Panc1 (cell line): Measurements from ENCODE around the gene RAPGEF3. TPM values are rescaled to one million over a fixed set of nuclear protein-coding genes. Genes with fewer than 3 reads are reported as not detected.

ENCODE experiments used
- ATAC-seq: fragments of 200-7000 bp; cut with Tn5 transposase; 2 replicates; pipeline ENCODE4 v1.9.1; 2020; ENCODE audit warnings: mild to moderate bottlenecking, moderate library complexity
- BruUV-seq: library from RNA; stranded (reverse); fragments of 400-500 nt; replicated peaks from 2 replicates; lab custom pipeline; 2021; lab: Mats Ljungman, UMichigan
- CTCF ChIA-PET: fragments of 300-600 bp; sonication (Branson Sonifier 250); formaldehyde crosslinking; loops from one replicate; lab custom pipeline; 2022; ENCODE audit warnings: antibody characterized with exemption; lab: Charles Lee
- POLR2A ChIA-PET: fragments of 300-600 bp; sonication (Branson Sonifier 250); formaldehyde crosslinking; loops from one replicate; lab custom pipeline; 2022; ENCODE audit warnings: antibody characterized with exemption; lab: Charles Lee
- DNase-seq: peaks from one replicate; pipeline ENCODE4 v3.0.0-alpha.2; 2010; ENCODE audit warnings: low read depth, low spot score
- H3K27ac ChIP-seq: 2 replicates; pipeline ENCODE4 v1.5.1; 2011; ENCODE audit warnings: mild to moderate bottlenecking, low read length, inconsistent platforms
- H3K27me3 ChIP-seq: fragments of 200-500 bp; sonication (Bioruptor generic); 2 replicates; pipeline ENCODE4 v1.6.0; 2014; ENCODE audit warnings: low read length, inconsistent platforms; ENCODE audit not compliant: control insufficient read depth, insufficient read depth
- H3K36me3 ChIP-seq: fragments of 200-500 bp; sonication (Bioruptor generic); 2 replicates; pipeline ENCODE4 v1.5.1; 2014; ENCODE audit warnings: inconsistent platforms, mild to moderate bottlenecking, low read length, moderate library complexity; ENCODE audit not compliant: control insufficient read depth, insufficient read depth
- H3K4me1 ChIP-seq: 2 replicates; pipeline ENCODE4 v1.5.1; 2011; ENCODE audit warnings: inconsistent platforms, mild to moderate bottlenecking, low read length, moderate library complexity; ENCODE audit not compliant: control insufficient read depth, insufficient read depth
- H3K4me3 ChIP-seq, 2 experiments: 2 replicates each; pipeline ENCODE4 v1.5.1; 2011 to 2012; ENCODE audit warnings: low read depth in 2 of 2, low read length in 2 of 2, mild to moderate bottlenecking in 2 of 2, inconsistent platforms in 1 of 2, moderate library complexity in 1 of 2
- H3K9me3 ChIP-seq: fragments of 200-500 bp; sonication (Bioruptor generic); 2 replicates; pipeline ENCODE4 v1.5.1; 2014; ENCODE audit warnings: low read depth, mild to moderate bottlenecking, inconsistent platforms, low read length, moderate library complexity; ENCODE audit not compliant: control insufficient read depth, insufficient read depth
- CTCF ChIP-seq: fragments of 450-650 bp; IDR thresholded peaks from 2 replicates; pipeline ENCODE4 v1.5.1; 2017; ENCODE audit warnings: mild to moderate bottlenecking
- POLR2AphosphoS5 ChIP-seq: IDR thresholded peaks from 2 replicates; pipeline ENCODE4 v1.6.1; 2012; ENCODE audit warnings: mild to moderate bottlenecking, low read depth, low read length, moderate library complexity
- REST ChIP-seq, 2 experiments: IDR thresholded peaks; 2 replicates each; pipeline ENCODE4 v1.6.1; 2011 to 2012; ENCODE audit warnings: low read depth in 2 of 2, control low read depth in 1 of 2, low read length in 1 of 2, mild to moderate bottlenecking in 1 of 2, moderate library complexity in 1 of 2; ENCODE audit not compliant: insufficient read depth in 1 of 2
- SIN3A ChIP-seq: IDR thresholded peaks from 2 replicates; pipeline ENCODE4 v1.6.1; 2012; ENCODE audit warnings: low read depth, mild to moderate bottlenecking, low read length, moderate library complexity, borderline replicate concordance; ENCODE audit not compliant: insufficient read depth
- TCF7L2 ChIP-seq: IDR thresholded peaks from 2 replicates; pipeline ENCODE4 v1.6.1; 2011; ENCODE audit warnings: mild to moderate bottlenecking, low read depth, low read length, inconsistent platforms
- in situ Hi-C: cut with HindIII; loops from 2 replicates; pipeline ENCODE4 v1.10.0; 2016; ENCODE audit warnings: low sequenced_read_pairs, low pct_unique_long_range_greater_than_20kb
- intact Hi-C: fragments of 100-400 bp; cut with micrococcal nuclease; formaldehyde crosslinking; loops from one replicate; pipeline ENCODE4 v1.10.0; 2022; ENCODE audit not compliant: unreplicated experiment
- total RNA-seq: library from RNA; stranded (reverse); gene quantifications from one replicate; pipeline ENCODE4 v1.2.1, GENCODE V29; 2021; ENCODE audit not compliant: unreplicated experiment

The RAPGEF3 gene
- total RNA-seq, 1 experiment from 2014 or later = 5.8 TPM

- no peak for DNase-seq
- Histone ChIP-seq H3K27ac (no peak overlapping the region), H3K9me3 (no peaks in the 10 kb centered on the region), H3K4me3 (no peak overlapping the region), H3K4me1 (no peaks in the 10 kb centered on the region), H3K27me3 (no peaks in the 10 kb centered on the region), H3K36me3 (no peaks in the 10 kb centered on the region)
- intact Hi-C loops = no loop called here
- no TSS peak for BruUV-seq
- ChIA-PET POLR2A (no interaction called here), CTCF (no interaction called here)
- no peak for TF ChIP-seq CTCF
- no peak for TF ChIP-seq TCF7L2
- no peak for ATAC-seq
- in situ Hi-C loops = no loop called here
Observed at GRCh38 chr12:47731723-47732122, 27.0 kb downstream of the RAPGEF3 start.

GRCh38 chr12:47730341-47730744, 28.3 kb downstream of the RAPGEF3 start:
- no peak overlapping the region for H3K27ac ChIP-seq
- intact Hi-C loops = no loop called here
- DNase-seq = no peak
- no peak overlapping the region for H3K4me3 ChIP-seq
- no TSS peak for BruUV-seq
- POLR2A ChIA-PET = interaction anchor here (0.6 kb wide), 2 partner anchors 67 to 1546 kb away, joined by 5 to 10 read pairs; no protein-coding TSS in a partner anchor
- no peaks in the 10 kb centered on the region for H3K36me3 ChIP-seq
- no peaks in the 10 kb centered on the region for H3K27me3 ChIP-seq
- H3K4me1 ChIP-seq = no peaks in the 10 kb centered on the region
- ATAC-seq = no peak
- CTCF ChIA-PET = interaction anchor here (0.7 kb wide), 1 partner anchor 294 kb away, joined by 3 read pairs; no protein-coding TSS in a partner anchor
- H3K9me3 ChIP-seq = no peaks in the 10 kb centered on the region
- TF ChIP-seq TCF7L2 (no peak), SIN3A (no peak), REST (IDR thresholded peaks at IDR 0.05; ENCODE audit: insufficient read depth in 1 of 2, low read depth in 2 of 2, low read length in 1 of 2) (no peak), POLR2AphosphoS5 (no peak), CTCF (no peak)
- in situ Hi-C loops = no loop called here
